ENCODE data around the gene TMEM212. TPM values are rescaled to one million over a fixed set of nuclear protein-coding genes. Genes with fewer than 3 reads are reported as not detected.

Gene TMEM212
- total and polyA plus RNA-seq, 9 of the 15 experiments (the other 6 are each of a cell fraction or from before 2014, with no cell fraction given): not detected

- no peak for TF ChIP-seq DLX4 (CRISPR knock-in tag; IDR thresholded peaks at IDR 0.05)
- TF ChIP-seq KDM2B (CRISPR knock-in tag; IDR thresholded peaks at IDR 0.05): no peak
- TF ChIP-seq KDM5B (IDR thresholded peaks at IDR 0.05; ENCODE audit: insufficient replicate concordance, low read depth, low read length): no peak
- TF ChIP-seq CBFA2T2 (conservative IDR thresholded peaks at IDR 0.05): 0 out of 2 replicates have a peak, but pooled peaks have one; percentile 7
- no peak for TF ChIP-seq DMBX1 (CRISPR knock-in tag; IDR thresholded peaks at IDR 0.05; ENCODE audit: borderline replicate concordance)
- no peak for TF ChIP-seq RNF219 (CRISPR knock-in tag; IDR thresholded peaks at IDR 0.05)
- TF ChIP-seq DPF2 (IDR thresholded peaks at IDR 0.05): peak; percentile 37; the same call in 1 of the 2 replicates
- TF ChIP-seq ZBTB26 (CRISPR knock-in tag; IDR thresholded peaks at IDR 0.05): no peak
- no peak for TF ChIP-seq L3MBTL2 (IDR thresholded peaks at IDR 0.05)
- no peak for TF ChIP-seq ZNF280A (IDR thresholded peaks at IDR 0.05; ENCODE audit: low read depth, partially characterized antibody)
- no peak for TF ChIP-seq ARNT (IDR thresholded peaks at IDR 0.05)
- TF ChIP-seq U2AF1 (optimal IDR thresholded peaks at IDR 0.05; ENCODE audit: low read depth, low read length): no peak
- no peak for TF ChIP-seq TCF7L2 (IDR thresholded peaks at IDR 0.05; ENCODE audit: low read depth, low read length)
- no peak for TF ChIP-seq XRCC3 (IDR thresholded peaks at IDR 0.05)
- TF ChIP-seq ZBTB8A (IDR thresholded peaks at IDR 0.05; ENCODE audit: partially characterized antibody): no peak
- no peak for TF ChIP-seq NCOA4 (IDR thresholded peaks at IDR 0.05; ENCODE audit: partially characterized antibody)
- TF ChIP-seq ARID1B (IDR thresholded peaks at IDR 0.05): peak; percentile 35; the same call in 1 of the 2 replicates
- TF ChIP-seq ZNF232 (CRISPR knock-in tag; IDR thresholded peaks at IDR 0.05): no peak
- no peak for TF ChIP-seq ELF1 (tag; IDR thresholded peaks at IDR 0.05)
- TF ChIP-seq ZKSCAN1 (IDR thresholded peaks at IDR 0.05; ENCODE audit: low read depth, low read length): no peak
- TF ChIP-seq DDX20 (tag; IDR thresholded peaks at IDR 0.05; ENCODE audit: low read depth): no peak
- no peak for TF ChIP-seq KLF1 (tag; IDR thresholded peaks at IDR 0.05)
- no peak for TF ChIP-seq HIVEP1 (CRISPR knock-in tag; IDR thresholded peaks at IDR 0.05)
Measured at GRCh38 chr3:171817074-171817800, 25.9 kb upstream of the TMEM212 start (continued).
